Measurements from ENCODE around the gene GLYATL1B.
A peak's percentile ranks its signal among the peaks of the same experiment; 100 is the strongest.
"Not testable (repeated sequence)": the region's sequence is repeated elsewhere in the genome, so short reads cannot be mapped to it uniquely, and the experiment has no call there.

Gene GLYATL1B

GRCh38 chr11:59095972-59096575, 10.0 kb downstream of the GLYATL1B start:
- not testable (repeated sequence) for DNase-seq (ENCODE audit: low read depth)

- DNase-seq (ENCODE audit: low read depth), result peak; percentile 33
Measured at GRCh38 chr11:59097113-59097708, 11.1 kb downstream of the GLYATL1B start.

- DNase-seq (ENCODE audit: low read depth), result not testable (repeated sequence)
Measured at GRCh38 chr11:59097938-59098337, 11.8 kb downstream of the GLYATL1B start.

GRCh38 chr11:59102259-59102765, 16.2 kb downstream of the GLYATL1B start:
- DNase-seq (ENCODE audit: low read depth), result peak; percentile 19

GRCh38 chr11:59106363-59107336, 20.5 kb downstream of the GLYATL1B start, which contains the start of gene FAM111B:
Gene FAM111B (plus strand): TSS chr11:59107237. CDS start chr11:59109626, 2,389 bp downstream.
- DNase-seq (ENCODE audit: low read depth), result peak; percentile 89

GRCh38 chr11:59107721-59108120, 21.6 kb downstream of the GLYATL1B start:
- not testable (repeated sequence) for DNase-seq (ENCODE audit: low read depth)

GRCh38 chr11:59112494-59112893, 26.4 kb downstream of the GLYATL1B start:
- DNase-seq (ENCODE audit: low read depth), result no peak

- DNase-seq (ENCODE audit: low read depth), result no peak
Measured at GRCh38 chr11:59114344-59114743, 28.2 kb downstream of the GLYATL1B start.

- DNase-seq (ENCODE audit: low read depth), result no peak
Measured at GRCh38 chr11:59115553-59115952, 29.4 kb downstream of the GLYATL1B start.

GRCh38 chr11:59117774-59118173, 31.7 kb downstream of the GLYATL1B start:
- no peak for DNase-seq (ENCODE audit: low read depth)

GRCh38 chr11:59119826-59120225, 33.7 kb downstream of the GLYATL1B start:
- no peak for DNase-seq (ENCODE audit: low read depth)

- DNase-seq (ENCODE audit: low read depth), result peak; percentile 34
Measured at GRCh38 chr11:59135648-59136461, 49.7 kb downstream of the GLYATL1B start.

GRCh38 chr11:59136551-59136950, 50.4 kb downstream of the GLYATL1B start:
- not testable (repeated sequence) for DNase-seq (ENCODE audit: low read depth)

GRCh38 chr11:59137190-59137589, 51.1 kb downstream of the GLYATL1B start:
- DNase-seq (ENCODE audit: low read depth), result no peak

GRCh38 chr11:59138643-59139042, 52.5 kb downstream of the GLYATL1B start:
- no peak for DNase-seq (ENCODE audit: low read depth)

- DNase-seq (ENCODE audit: low read depth), result no peak
Measured at GRCh38 chr11:59141191-59141590, 55.1 kb downstream of the GLYATL1B start.

- no peak for DNase-seq (ENCODE audit: low read depth)
Measured at GRCh38 chr11:59141673-59142460, 55.8 kb downstream of the GLYATL1B start.

GRCh38 chr11:59142530-59143507, 56.7 kb downstream of the GLYATL1B start, which contains the start of gene FAM111A:
Gene FAM111A (plus strand): TSS chr11:59142856. CDS start chr11:59148873, 6,017 bp downstream.
- DNase-seq (ENCODE audit: low read depth), result peak; percentile 72

- DNase-seq (ENCODE audit: low read depth), result no peak
Measured at GRCh38 chr11:59144096-59144495, 58.0 kb downstream of the GLYATL1B start.
